Activated T-helper 1 cell treated with anti-CD3 and anti-CD28 coated beads, Interleukin-2, amount 50 U/mL, for 16 hours (primary cell): ENCODE results near the gene OXSR1.
"Not testable (repeated sequence)": the region's sequence is repeated elsewhere in the genome, so short reads cannot be mapped to it uniquely, and the experiment has no call there.

Experiments used
- DNase-seq, 2 donors: peaks; one replicate each; pipeline ENCODE4 v3.0.0-alpha.2; 2020; ENCODE audit warnings: low read depth in 1 of 2, low spot score in 1 of 2

The OXSR1 gene

GRCh38 chr3:38265604-38266307, 100.4 kb downstream of the OXSR1 start, which contains the start of gene SLC22A13:
Gene SLC22A13, plus strand, starts transcription at chr3:38265812. Its CDS starts 49 bp downstream, at chr3:38265861.
- DNase-seq = no peak

- DNase-seq = no peak
Measured at GRCh38 chr3:38266810-38267209, 101.5 kb downstream of the OXSR1 start.

- DNase-seq = no peak
Measured at GRCh38 chr3:38267662-38268061, 102.3 kb downstream of the OXSR1 start.

GRCh38 chr3:38268087-38268486, 102.8 kb downstream of the OXSR1 start:
- DNase-seq = no peak

- no peak for DNase-seq
Measured at GRCh38 chr3:38268522-38268921, 103.2 kb downstream of the OXSR1 start.

DNA sequence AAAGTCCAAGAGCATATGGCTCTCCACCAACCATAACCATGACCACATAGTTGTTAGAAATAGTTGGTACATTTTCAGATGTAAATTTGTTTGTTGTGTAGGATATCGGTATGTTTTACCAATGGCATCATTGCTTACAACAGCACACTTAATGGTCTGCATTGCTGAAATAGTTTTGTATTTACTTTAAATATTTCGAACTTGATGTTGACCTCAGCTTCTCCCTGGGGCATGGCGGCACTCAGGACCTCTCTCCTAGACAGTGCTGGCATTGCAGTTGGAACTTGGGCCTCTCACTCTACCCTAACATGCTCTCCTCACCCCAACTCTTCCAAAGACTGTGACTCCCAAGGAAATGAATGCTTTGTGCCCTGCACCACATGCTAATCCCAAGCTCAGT, 105.3 kb downstream of the OXSR1 start:
- no peak for DNase-seq

GRCh38 chr3:38271553-38271952, 106.2 kb downstream of the OXSR1 start:
- DNase-seq = no peak

GRCh38 chr3:38274864-38275649, 109.7 kb downstream of the OXSR1 start:
- no peak for DNase-seq

DNA sequence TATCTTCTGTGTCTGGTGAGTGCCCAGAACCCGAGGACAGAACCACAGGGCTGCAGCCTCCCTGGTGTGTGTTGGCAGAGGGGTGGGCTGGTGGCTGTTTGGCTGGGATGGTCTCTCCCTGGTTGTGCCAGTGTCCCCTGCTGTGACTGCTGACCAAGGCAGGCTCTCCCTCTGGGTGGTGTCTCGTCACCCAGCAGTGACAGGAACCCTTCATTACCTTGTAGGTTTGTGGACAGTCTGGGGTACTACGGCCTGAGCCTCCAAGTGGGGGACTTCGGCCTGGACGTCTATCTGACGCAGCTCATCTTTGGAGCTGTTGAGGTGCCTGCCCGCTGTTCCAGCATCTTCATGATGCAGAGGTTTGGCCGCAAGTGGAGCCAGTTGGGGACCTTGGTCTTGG, 110.3 kb downstream of the OXSR1 start:
- no peak for DNase-seq

- no peak for DNase-seq
Measured at GRCh38 chr3:38276081-38276916, 111.0 kb downstream of the OXSR1 start.

DNA sequence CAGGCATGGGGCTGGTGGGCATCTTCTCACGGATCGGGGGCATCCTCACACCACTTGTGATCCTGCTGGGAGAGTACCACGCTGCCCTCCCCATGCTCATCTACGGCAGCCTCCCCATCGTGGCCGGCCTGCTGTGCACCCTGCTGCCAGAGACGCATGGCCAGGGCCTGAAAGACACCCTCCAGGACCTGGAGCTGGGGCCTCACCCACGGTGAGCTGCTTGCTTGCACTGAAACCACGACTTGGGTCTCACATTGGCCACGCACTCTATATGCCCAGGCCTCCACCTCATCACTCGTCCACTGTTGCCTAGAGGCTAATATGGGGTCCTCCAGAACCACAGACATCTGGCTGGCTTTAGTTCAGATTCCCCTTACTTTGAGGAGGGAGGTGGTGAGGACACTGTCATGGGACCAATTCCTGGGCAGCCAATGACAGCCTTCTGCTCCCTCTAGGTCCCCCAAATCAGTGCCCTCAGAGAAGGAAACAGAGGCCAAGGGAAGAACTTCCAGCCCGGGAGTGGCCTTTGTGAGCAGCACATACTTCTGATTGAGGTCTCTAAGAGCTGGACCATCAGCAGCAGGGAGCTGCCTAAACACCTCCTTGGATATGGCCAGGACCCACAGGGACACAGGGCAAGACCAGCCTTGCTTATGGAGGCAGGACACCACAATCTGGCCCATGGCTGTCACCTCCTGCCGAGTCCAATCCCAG, 111.7 kb downstream of the OXSR1 start:
- DNase-seq = no peak

- DNase-seq = no peak
Measured at GRCh38 chr3:38278841-38279240, 113.5 kb downstream of the OXSR1 start.

DNA sequence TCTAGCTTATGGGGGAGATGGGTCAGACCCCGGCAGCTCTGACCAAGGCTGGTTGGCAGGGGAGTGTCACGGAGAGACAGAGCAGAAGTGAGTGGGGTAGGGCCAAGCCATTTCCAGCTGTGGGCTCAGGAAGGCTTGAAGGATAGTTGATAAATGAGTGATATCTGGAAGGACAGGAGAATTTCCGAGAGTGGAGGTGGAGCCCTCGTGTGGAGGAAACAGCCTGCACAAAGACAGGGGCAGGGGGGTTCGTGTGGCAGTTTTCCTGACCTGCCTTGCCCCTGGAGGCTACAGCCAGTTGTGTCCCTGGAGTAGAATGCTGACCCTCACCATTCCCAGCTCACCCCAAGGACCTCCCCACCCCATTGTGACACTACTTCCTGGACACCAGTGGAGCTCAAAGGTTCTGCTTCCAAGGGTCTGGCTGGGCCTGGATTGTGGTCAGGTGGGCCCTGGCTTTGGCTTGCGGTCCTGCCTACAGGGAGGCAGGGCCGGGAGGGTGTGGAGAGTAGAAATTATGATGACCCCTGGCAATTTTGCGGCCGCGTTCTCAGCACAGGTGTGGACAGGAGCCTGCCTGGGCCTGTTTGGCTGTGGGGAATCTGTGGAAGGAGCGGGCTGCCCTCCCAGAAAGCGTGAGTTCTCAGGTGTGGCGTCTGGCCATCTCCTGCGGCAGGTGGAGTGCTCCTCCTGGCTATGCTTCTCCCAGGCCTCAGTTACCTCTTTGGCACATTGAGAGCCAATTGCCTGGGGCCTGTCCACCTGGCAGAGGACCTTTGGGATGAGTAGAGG, 116.8 kb downstream of the OXSR1 start, which contains the start of gene SLC22A14:
Gene SLC22A14, plus strand, starts transcription at position 400 of the 792 bp plus-strand sequence. CDS start 23,733 bp downstream, outside the sequence.
- no peak for DNase-seq

DNA sequence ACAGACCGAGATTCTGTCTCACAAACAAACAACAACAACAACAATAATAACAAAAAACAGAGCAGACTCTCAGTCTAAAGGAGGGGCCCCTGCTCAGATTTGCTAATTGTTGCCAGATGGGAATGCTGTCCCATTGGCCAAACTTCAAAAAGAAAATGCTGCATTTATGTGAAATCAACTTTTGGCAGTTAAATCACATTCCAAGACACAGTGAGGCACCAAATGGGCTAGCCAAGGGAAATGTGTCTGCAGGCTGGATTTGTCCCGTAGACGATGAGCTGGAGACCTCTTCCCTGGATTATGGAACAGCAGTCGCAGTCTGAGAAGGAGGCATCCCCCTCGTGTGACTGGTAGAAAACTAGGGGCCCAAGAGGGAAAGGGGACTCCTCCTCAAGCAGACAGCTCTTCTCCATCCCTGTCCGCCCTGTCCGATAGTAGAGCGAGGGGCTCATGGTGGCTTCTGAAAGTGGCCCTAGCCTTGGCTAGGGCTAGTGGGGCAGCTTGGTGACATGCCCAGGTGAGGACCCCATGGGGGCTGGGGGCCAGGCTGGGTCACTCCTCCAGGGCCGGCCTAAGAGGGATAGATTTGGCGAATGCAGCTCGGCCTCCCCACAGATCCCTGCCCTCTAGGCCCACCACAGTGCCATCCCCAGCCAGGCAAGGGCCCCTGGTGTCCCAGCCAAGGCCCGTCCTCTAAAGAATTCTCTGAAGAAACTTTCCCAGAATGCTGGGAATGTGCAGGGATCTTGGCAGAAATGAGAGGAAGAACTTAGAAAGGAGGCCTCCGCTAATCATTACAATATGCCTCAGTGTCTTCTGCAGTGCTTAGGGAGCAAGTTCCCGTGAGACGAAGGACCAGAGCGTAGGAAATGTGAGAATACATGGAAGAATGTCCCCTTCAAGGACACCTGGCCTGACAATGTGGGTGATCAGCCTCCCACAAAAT, 118.7 kb downstream of the OXSR1 start:
- DNase-seq = no peak

DNA sequence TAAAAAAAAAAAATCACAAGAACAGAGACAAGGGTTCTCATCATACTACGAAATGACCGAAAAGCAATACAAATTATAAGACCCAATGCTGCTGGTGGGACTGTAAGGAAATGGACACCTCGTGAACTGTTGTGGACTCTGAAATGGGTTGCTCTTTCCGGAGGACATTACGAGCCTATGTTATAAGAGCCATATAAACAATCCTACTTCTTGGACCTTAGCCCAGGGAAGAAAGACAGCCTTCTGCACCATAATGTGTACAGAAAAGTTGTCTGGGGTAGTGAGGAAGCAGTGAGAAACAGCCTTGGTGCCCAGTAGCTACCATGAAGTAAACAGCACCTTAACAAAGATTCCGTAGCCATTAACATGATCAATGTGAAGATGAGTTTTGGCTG, 119.4 kb downstream of the OXSR1 start:
- no peak for DNase-seq

DNA sequence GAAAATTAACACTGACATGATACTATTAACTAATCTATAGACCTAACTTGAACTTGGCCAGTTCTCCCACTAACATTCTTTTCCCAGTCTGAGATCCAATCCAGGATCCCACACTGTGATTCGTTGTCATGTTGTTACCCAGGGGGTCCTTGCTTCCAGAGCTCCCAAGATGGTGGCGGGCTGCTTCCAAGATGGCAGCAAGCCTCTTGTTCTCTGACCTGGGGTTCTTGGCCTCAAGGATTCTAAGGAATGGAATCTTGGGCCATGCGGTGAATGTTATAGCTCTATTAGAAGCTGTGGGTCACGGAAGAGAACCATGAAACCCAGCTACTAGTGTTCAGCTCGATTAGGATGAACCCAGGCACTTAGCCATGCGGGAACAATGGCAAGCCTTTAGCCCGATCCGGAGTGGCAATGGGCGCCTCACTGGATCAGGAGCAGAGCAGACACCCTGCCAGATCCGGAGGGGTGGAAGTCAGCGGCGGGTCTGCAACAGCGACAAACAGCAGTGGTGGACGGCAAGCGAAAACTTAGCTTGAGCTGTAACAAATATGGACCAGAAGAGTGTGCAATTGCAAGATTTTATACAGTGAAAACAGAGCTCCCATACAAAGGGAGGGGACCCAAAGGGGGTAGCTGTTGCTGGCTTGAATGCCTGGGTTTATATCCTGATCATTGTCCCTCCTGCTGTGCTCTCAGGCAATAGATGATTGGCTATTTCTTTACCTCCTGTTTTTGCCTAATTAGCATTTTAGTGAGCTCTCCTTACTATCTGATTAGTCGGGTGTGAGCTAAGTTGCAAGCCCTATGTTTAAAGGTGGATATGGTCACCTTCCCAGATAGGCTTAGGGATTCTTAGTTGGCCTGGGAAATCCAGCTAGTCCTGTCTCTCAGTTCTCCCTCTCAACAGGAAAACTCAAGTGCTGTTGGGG, 124.2 kb downstream of the OXSR1 start:
- not testable (repeated sequence) for DNase-seq

DNA sequence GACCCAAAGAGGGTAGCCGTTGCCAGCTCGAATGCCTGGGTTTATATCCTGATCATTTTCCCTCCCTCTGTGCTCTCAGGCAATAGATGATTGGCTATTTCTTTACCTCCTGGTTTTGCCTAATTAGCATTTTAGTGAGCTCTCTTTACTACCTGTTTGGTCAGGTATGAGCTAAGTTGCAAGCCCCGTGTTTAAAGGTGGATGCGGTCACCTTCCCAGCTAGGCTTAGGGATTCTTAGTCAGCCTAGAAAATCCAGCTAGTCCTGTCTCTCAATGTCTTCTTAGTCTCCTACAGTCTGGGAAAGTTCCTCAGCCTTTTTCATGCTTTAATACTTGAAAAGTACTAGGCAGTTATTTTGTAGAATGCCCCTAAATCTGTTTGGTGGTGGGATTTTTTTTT, 131.7 kb downstream of the OXSR1 start:
- DNase-seq = not testable (repeated sequence)

GRCh38 chr3:38297537-38297936, 132.2 kb downstream of the OXSR1 start:
- no peak for DNase-seq
